Sigmoid colon (tissue), 7 donors: ENCODE results near the gene TSC22D1. TPM values are rescaled to one million over a fixed set of nuclear protein-coding genes. Genes with fewer than 3 reads are reported as not detected.

Experiments
- DNase-seq: peaks from one replicate; pipeline ENCODE4 v3.0.0-alpha.2; 2019
- H3K27ac ChIP-seq, 4 donors: fragments of 200-600 bp; sonication (generic); one replicate each; pipeline ENCODE4 v1.5.1; 2016 to 2019; ENCODE audit warnings: mild to moderate bottlenecking in 1 of 4
- H3K27me3 ChIP-seq, 3 donors: fragments of 200-600 bp; sonication (generic); one replicate each; pipeline ENCODE4 v1.5.1; 2019; ENCODE audit warnings: mild to moderate bottlenecking in 1 of 3
- H3K36me3 ChIP-seq, 4 donors: fragments of 200-600 bp; sonication (generic); one replicate each; pipeline ENCODE4 v1.5.1; 2016 to 2019
- H3K4me1 ChIP-seq, 4 donors: fragments of 200-600 bp; sonication (generic); one replicate each; pipeline ENCODE4 v1.5.1; 2017 to 2019
- H3K4me3 ChIP-seq, 4 donors: fragments of 200-600 bp; sonication (generic); one replicate each; pipeline ENCODE4 v1.5.1; 2017 to 2019; ENCODE audit warnings: mild to moderate bottlenecking in 2 of 4, moderate library complexity in 1 of 4
- H3K9me3 ChIP-seq, 4 donors: fragments of 200-600 bp in 3 of 4; sonication (generic) in 3 of 4; one replicate each; pipeline versions ENCODE4 v1.5.1 to v1.6.1; 2013 to 2019
- CTCF ChIP-seq, 4 experiments: fragments of 450-650 bp in 3 of 4; fragments of 200-600 bp in 1 of 4; IDR thresholded peaks; one replicate each; pipeline ENCODE4 v1.5.1; 2016 to 2019; ENCODE audit warnings: antibody characterized with exemption in 4 of 4, mild to moderate bottlenecking in 3 of 4, moderate library complexity in 2 of 4
- EP300 ChIP-seq, 4 donors: sonication (generic); formaldehyde crosslinking; IDR thresholded peaks; one replicate each; pipeline ENCODE4 v1.6.1; 2017; ENCODE audit warnings: antibody characterized with exemption in 4 of 4
- POLR2A ChIP-seq, 2 donors: fragments of 450-650 bp; IDR thresholded peaks; one replicate each; pipeline ENCODE4 v1.6.1; 2016; ENCODE audit warnings: antibody characterized with exemption in 2 of 2, mild to moderate bottlenecking in 2 of 2, moderate library complexity in 2 of 2
- POLR2AphosphoS5 ChIP-seq, 4 donors: sonication (generic); formaldehyde crosslinking; IDR thresholded peaks; one replicate each; pipeline ENCODE4 v1.6.1; 2017; ENCODE audit warnings: antibody characterized with exemption in 4 of 4
- WGBS, 2 donors: extraction: QIAGEN DNeasy Blood & Tissue Kit; methylation state at CpG; one replicate each; pipeline ENCODE4 v1.1.7; 2013; 5-methylcytosine and 5-hydroxymethylcytosine counted together
- intact Hi-C: fragments of 100-400 bp; cut with DNase I; formaldehyde crosslinking; loops from one replicate; pipeline ENCODE4 v1.15.1; 2023
- polyA plus RNA-seq, 3 donors: library from polyadenylated mRNA; stranded (reverse); fragments of 200-250 nt; gene quantifications; one replicate each; pipeline ENCODE4 v1.2.3, GENCODE V29; 2013
- total RNA-seq, 4 donors: library from RNA; depleted of rRNA; stranded (reverse); fragments of >200 nt; gene quantifications; one replicate each; pipeline ENCODE4 v1.1.0, GENCODE V29; 2016
- donor health status: healthy with polysubstance abuse.
- donor health status: Bipolar disorder and iron deficiency.
- donor health status: healthy.

The TSC22D1 gene
- total and polyA plus RNA-seq, 7 donors: 121 to 225 (median 176) TPM

- DNase-seq: no peak
- no peaks in the 10 kb centered on the region for H3K27me3 ChIP-seq
- intact Hi-C loops: no loop called here
- H3K4me1 ChIP-seq: no peaks in the 10 kb centered on the region
- WGBS, 2 donors: 92 to 96% methylated on average over 12 of the region's 12 CpGs
- no peaks in the 10 kb centered on the region for H3K36me3 ChIP-seq
- peak overlapping the region in 1 of 4 donors; percentile 28 for H3K27ac ChIP-seq
- no peak overlapping the region for H3K4me3 ChIP-seq
- H3K9me3 ChIP-seq: no peaks in the 10 kb centered on the region
- TF ChIP-seq POLR2AphosphoS5 (IDR thresholded peaks at IDR 0.05) (no peak), CTCF (IDR thresholded peaks at IDR 0.05) (no peak), EP300 (IDR thresholded peaks at IDR 0.05) (no peak), POLR2A (IDR thresholded peaks at IDR 0.05) (no peak)
Observed at GRCh38 chr13:44451126-44451525, 125.0 kb downstream of the TSC22D1 start.

GRCh38 chr13:44449999-44450821 is 125.9 kb downstream of the TSC22D1 start:
- WGBS, 2 donors: 75 to 83% methylated on average over 3 of the region's 3 CpGs
- no peak overlapping the region for H3K27ac ChIP-seq
- intact Hi-C loops: no loop called here

GRCh38 chr13:44448875-44449274 is 127.3 kb downstream of the TSC22D1 start:
- intact Hi-C loops: no loop called here

More at GRCh38 chr13:44449999-44450821, 125.9 kb downstream of the TSC22D1 start:
- no peaks in the 10 kb centered on the region for H3K4me1 ChIP-seq
- H3K4me3 ChIP-seq: no peak overlapping the region
- no peaks in the 10 kb centered on the region for H3K27me3 ChIP-seq
- TF ChIP-seq POLR2AphosphoS5 (IDR thresholded peaks at IDR 0.05) (no peak), EP300 (IDR thresholded peaks at IDR 0.05) (no peak), CTCF (IDR thresholded peaks at IDR 0.05) (no peak), POLR2A (IDR thresholded peaks at IDR 0.05) (no peak)
- H3K36me3 ChIP-seq: no peaks in the 10 kb centered on the region
- DNase-seq: no peak
- H3K9me3 ChIP-seq: no peaks in the 10 kb centered on the region

GRCh38 chr13:44448373-44448772 is 127.8 kb downstream of the TSC22D1 start:
- Histone ChIP-seq H3K27me3 (no peaks in the 10 kb centered on the region), H3K27ac (no peak overlapping the region), H3K9me3 (no peaks in the 10 kb centered on the region), H3K4me3 (no peak overlapping the region), H3K36me3 (no peaks in the 10 kb centered on the region), H3K4me1 (no peaks in the 10 kb centered on the region)
- intact Hi-C loops: no loop called here
- no peak for DNase-seq
- no peak for TF ChIP-seq EP300 (IDR thresholded peaks at IDR 0.05)
- no peak for TF ChIP-seq CTCF (IDR thresholded peaks at IDR 0.05)
- no peak for TF ChIP-seq POLR2A (IDR thresholded peaks at IDR 0.05)
- TF ChIP-seq POLR2AphosphoS5 (IDR thresholded peaks at IDR 0.05): no peak
- 14 to 73% methylated on average over 2 of the region's 2 CpGs for WGBS, 2 donors

More at GRCh38 chr13:44448875-44449274, 127.3 kb downstream of the TSC22D1 start:
- Histone ChIP-seq H3K4me1 (no peaks in the 10 kb centered on the region), H3K27me3 (no peaks in the 10 kb centered on the region), H3K4me3 (no peak overlapping the region), H3K36me3 (no peaks in the 10 kb centered on the region), H3K27ac (no peak overlapping the region), H3K9me3 (no peaks in the 10 kb centered on the region)
- no peak for DNase-seq
- TF ChIP-seq POLR2A (IDR thresholded peaks at IDR 0.05) (no peak), EP300 (IDR thresholded peaks at IDR 0.05) (no peak), CTCF (IDR thresholded peaks at IDR 0.05) (no peak), POLR2AphosphoS5 (IDR thresholded peaks at IDR 0.05) (no peak)
- WGBS, 2 donors: 71 to 76% methylated on average over 3 of the region's 3 CpGs
